Stimulated activated naive CD8-positive, alpha-beta T cell treated with anti-CD3 and anti-CD28 coated beads, Interleukin-15, amount 100 ng/mL, for 72 hours (primary cell): ENCODE results near the gene DDIT3.
A peak's percentile ranks its signal among the peaks of the same experiment; 100 is the strongest.
"Not testable (repeated sequence)": the region's sequence is repeated elsewhere in the genome, so short reads cannot be mapped to it uniquely, and the experiment has no call there.

Experiments
- ATAC-seq: fragments of 150-1000 bp; cut with Tn5 transposase; 2 replicates; pipeline ENCODE4 v1.10.0; 2021; ENCODE audit warnings: mild to moderate bottlenecking, moderate library complexity
- DNase-seq, 2 donors: peaks; one replicate each; pipeline ENCODE4 v3.0.0; 2021 to 2022
- H3K27ac Mint-ChIP-seq, 2 donors: one replicate each; pipeline ENCODE4 v1.8.0; 2022; ENCODE audit warnings: mild to moderate bottlenecking in 2 of 2, mixed read lengths in 2 of 2, moderate library complexity in 2 of 2
- H3K27me3 Mint-ChIP-seq: one replicate; pipeline ENCODE4 v1.8.0; 2022; ENCODE audit warnings: mixed read lengths
- H3K4me1 Mint-ChIP-seq: one replicate; pipeline ENCODE4 v1.8.0; 2022; ENCODE audit warnings: mild to moderate bottlenecking, mixed read lengths
- H3K4me3 Mint-ChIP-seq, 2 donors: one replicate each; pipeline ENCODE4 v1.8.0; 2022; ENCODE audit warnings: mild to moderate bottlenecking in 2 of 2, mixed read lengths in 2 of 2, moderate library complexity in 1 of 2
- H3K9me3 Mint-ChIP-seq, 2 donors: one replicate each; pipeline ENCODE4 v1.8.0; 2022; ENCODE audit warnings: mixed read lengths in 2 of 2

The DDIT3 gene

GRCh38 chr12:57514720-57515407 is 5.5 kb downstream of the DDIT3 start:
- ATAC-seq, result no peak
- H3K27me3 Mint-ChIP-seq, result no peaks in the 10 kb centered on the region

GRCh38 chr12:57514246-57514645 is 6.1 kb downstream of the DDIT3 start:
- not testable (repeated sequence) for ATAC-seq, H3K4me3 Mint-ChIP-seq, H3K9me3 Mint-ChIP-seq, DNase-seq, H3K27me3 Mint-ChIP-seq, H3K27ac Mint-ChIP-seq
- peaks cover 55% of the 10 kb centered on the region for H3K4me1 Mint-ChIP-seq

More at GRCh38 chr12:57514720-57515407, 5.5 kb downstream of the DDIT3 start:
- Mint-ChIP-seq H3K4me3 (no peak overlapping the region), H3K9me3 (no peaks in the 10 kb centered on the region), H3K4me1 (peaks cover 57% of the 10 kb centered on the region), H3K27ac (no peak overlapping the region)
- no peak for DNase-seq

- H3K9me3 Mint-ChIP-seq, DNase-seq, H3K4me3 Mint-ChIP-seq, ATAC-seq, H3K27me3 Mint-ChIP-seq: not testable (repeated sequence)
- Mint-ChIP-seq H3K4me1 (peaks cover 49% of the 10 kb centered on the region), H3K27ac (peak overlapping the region in 1 of 2 donors; percentile 62)
Measured at GRCh38 chr12:57513677-57514076, 6.6 kb downstream of the DDIT3 start.

- H3K9me3 Mint-ChIP-seq, result no peaks in the 10 kb centered on the region
- ATAC-seq, result no peak
- peaks cover 45% of the 10 kb centered on the region for H3K4me1 Mint-ChIP-seq
- no peak overlapping the region for H3K4me3 Mint-ChIP-seq
- H3K27me3 Mint-ChIP-seq, result no peaks in the 10 kb centered on the region
- no peak for DNase-seq
- H3K27ac Mint-ChIP-seq, result peak overlapping the region in 1 of 2 donors; percentile 8
Measured at GRCh38 chr12:57513266-57513665, 7.0 kb downstream of the DDIT3 start.

GRCh38 chr12:57512665-57513064 is 7.6 kb downstream of the DDIT3 start:
- Mint-ChIP-seq H3K4me1 (peaks cover 39% of the 10 kb centered on the region), H3K9me3 (no peaks in the 10 kb centered on the region), H3K4me3 (no peak overlapping the region), H3K27ac (no peak overlapping the region), H3K27me3 (no peaks in the 10 kb centered on the region)
- no peak for ATAC-seq
- no peak for DNase-seq

GRCh38 chr12:57511588-57512325 is 8.6 kb downstream of the DDIT3 start:
- no peak for DNase-seq
- H3K27me3 Mint-ChIP-seq, result no peaks in the 10 kb centered on the region
- peaks cover 30% of the 10 kb centered on the region for H3K4me1 Mint-ChIP-seq
- H3K27ac Mint-ChIP-seq, result peak overlapping the region in 1 of 2 donors; percentile 28
- no peak overlapping the region for H3K4me3 Mint-ChIP-seq
- H3K9me3 Mint-ChIP-seq, result no peaks in the 10 kb centered on the region
- peak; percentile 61 for ATAC-seq

GRCh38 chr12:57511161-57511560 is 9.2 kb downstream of the DDIT3 start:
- H3K9me3 Mint-ChIP-seq, result no peaks in the 10 kb centered on the region
- ATAC-seq, result no peak

GRCh38 chr12:57507796-57508195 is 12.5 kb downstream of the DDIT3 start:
- H3K4me3 Mint-ChIP-seq, DNase-seq, H3K4me1 Mint-ChIP-seq, H3K27me3 Mint-ChIP-seq, H3K9me3 Mint-ChIP-seq, ATAC-seq: not testable (repeated sequence)
- H3K27ac Mint-ChIP-seq, result peak overlapping the region in 1 of 2 donors; percentile 34

More at GRCh38 chr12:57511161-57511560, 9.2 kb downstream of the DDIT3 start:
- no peaks in the 10 kb centered on the region for H3K27me3 Mint-ChIP-seq
- DNase-seq, result no peak
- H3K27ac Mint-ChIP-seq, result no peak overlapping the region
- no peak overlapping the region for H3K4me3 Mint-ChIP-seq
- H3K4me1 Mint-ChIP-seq, result peaks cover 24% of the 10 kb centered on the region

- DNase-seq, ATAC-seq, H3K27ac Mint-ChIP-seq, H3K27me3 Mint-ChIP-seq, H3K4me1 Mint-ChIP-seq, H3K4me3 Mint-ChIP-seq, H3K9me3 Mint-ChIP-seq: not testable (repeated sequence)
Measured at GRCh38 chr12:57506541-57506940, 13.8 kb downstream of the DDIT3 start.

- not testable (repeated sequence) for DNase-seq, ATAC-seq, H3K27me3 Mint-ChIP-seq, H3K27ac Mint-ChIP-seq, H3K9me3 Mint-ChIP-seq, H3K4me3 Mint-ChIP-seq
- H3K4me1 Mint-ChIP-seq, result peaks cover 14% of the 10 kb centered on the region
Measured at GRCh38 chr12:57502311-57502969, 17.9 kb downstream of the DDIT3 start.

GRCh38 chr12:57500213-57500612 is 20.1 kb downstream of the DDIT3 start:
- H3K27me3 Mint-ChIP-seq, result no peaks in the 10 kb centered on the region

GRCh38 chr12:57498571-57498970 is 21.7 kb downstream of the DDIT3 start:
- H3K27me3 Mint-ChIP-seq, result no peaks in the 10 kb centered on the region
- H3K27ac Mint-ChIP-seq, result peak overlapping the region in 1 of 2 donors; percentile 91
- H3K4me3 Mint-ChIP-seq, result no peak overlapping the region
- ATAC-seq (no peak), DNase-seq (no peak)
- H3K9me3 Mint-ChIP-seq, result no peaks in the 10 kb centered on the region
- H3K4me1 Mint-ChIP-seq, result peaks cover 14% of the 10 kb centered on the region

More at GRCh38 chr12:57500213-57500612, 20.1 kb downstream of the DDIT3 start:
- peaks cover 14% of the 10 kb centered on the region for H3K4me1 Mint-ChIP-seq
- no peak overlapping the region for H3K27ac Mint-ChIP-seq
- no peaks in the 10 kb centered on the region for H3K9me3 Mint-ChIP-seq
- ATAC-seq (no peak), DNase-seq (no peak)
- H3K4me3 Mint-ChIP-seq, result no peak overlapping the region

- no peak for DNase-seq
- no peak for ATAC-seq
- no peak overlapping the region for H3K4me3 Mint-ChIP-seq
- H3K27me3 Mint-ChIP-seq, result no peaks in the 10 kb centered on the region
- H3K27ac Mint-ChIP-seq, result peak overlapping the region; percentile 1 to 91
- H3K4me1 Mint-ChIP-seq, result peaks cover 14% of the 10 kb centered on the region
- H3K9me3 Mint-ChIP-seq, result no peaks in the 10 kb centered on the region
Measured at GRCh38 chr12:57498132-57498502, 22.2 kb downstream of the DDIT3 start.

- no peak for ATAC-seq
- peaks cover 19% of the 10 kb centered on the region for H3K4me1 Mint-ChIP-seq
- no peaks in the 10 kb centered on the region for H3K27me3 Mint-ChIP-seq
- no peaks in the 10 kb centered on the region for H3K9me3 Mint-ChIP-seq
- no peak for DNase-seq
- H3K4me3 Mint-ChIP-seq, result no peak overlapping the region
- H3K27ac Mint-ChIP-seq, result peak overlapping the region; percentile 4 to 35
Measured at GRCh38 chr12:57497223-57498131, 22.8 kb downstream of the DDIT3 start.

GRCh38 chr12:57496822-57497221 is 23.5 kb downstream of the DDIT3 start:
- Mint-ChIP-seq H3K4me3 (no peak overlapping the region), H3K9me3 (no peaks in the 10 kb centered on the region), H3K4me1 (peaks cover 21% of the 10 kb centered on the region), H3K27me3 (no peaks in the 10 kb centered on the region), H3K27ac (peak overlapping the region in 1 of 2 donors; percentile 35)
- DNase-seq (no peak), ATAC-seq (peak; percentile 59)
